GM23338 (cell line): ENCODE measurements around the gene FARP1. TPM values are rescaled to one million over a fixed set of nuclear protein-coding genes. Genes with fewer than 3 reads are reported as not detected.
A peak's percentile ranks its signal among the peaks of the same experiment; 100 is the strongest.

ENCODE experiments used
- ATAC-seq: fragments of 200-7000 bp; cut with Tn5 transposase; 3 replicates; pipeline ENCODE4 v1.9.1; 2020
- DNase-seq: peaks from one replicate; pipeline ENCODE4 v3.0.0-alpha.2; 2015; ENCODE audit warnings: low spot score
- H2AFZ ChIP-seq: fragments of 200-600 bp; sonication (generic); 2 replicates; pipeline ENCODE4 v1.8.0; 2016; ENCODE audit warnings: antibody characterized with exemption, mild to moderate bottlenecking, moderate library complexity
- H3F3A ChIP-seq: fragments of 200-600 bp; sonication (generic); replicated peaks from 2 replicates; pipeline ENCODE4 v1.8.0; 2017; ENCODE audit warnings: antibody characterized with exemption, mixed run types, low read depth
- H3K27ac ChIP-seq: fragments of 200-600 bp; sonication (generic); 2 replicates; pipeline ENCODE4 v1.6.1; 2016; ENCODE audit warnings: low read depth
- H3K27me3 ChIP-seq: fragments of 200-600 bp; sonication (generic); 2 replicates; pipeline ENCODE4 v1.8.0; 2016; ENCODE audit warnings: mild to moderate bottlenecking, mixed run types, moderate library complexity; ENCODE audit not compliant: insufficient read depth
- H3K36me3 ChIP-seq: fragments of 200-600 bp; sonication (generic); 2 replicates; pipeline ENCODE4 v1.8.0; 2016; ENCODE audit warnings: mild to moderate bottlenecking; ENCODE audit not compliant: insufficient read depth
- H3K4me1 ChIP-seq: fragments of 200-600 bp; sonication (generic); 2 replicates; pipeline ENCODE4 v1.8.0; 2016; ENCODE audit warnings: mild to moderate bottlenecking, moderate library complexity; ENCODE audit not compliant: insufficient read depth
- H3K4me2 ChIP-seq: fragments of 200-600 bp; sonication (generic); 2 replicates; pipeline ENCODE4 v1.7.1; 2017; ENCODE audit warnings: mixed run types
- H3K4me3 ChIP-seq: fragments of 200-600 bp; sonication (generic); 2 replicates; pipeline ENCODE4 v1.6.1; 2016; ENCODE audit warnings: mixed run types
- H3K79me2 ChIP-seq: fragments of 200-600 bp; sonication (generic); replicated peaks from 2 replicates; pipeline ENCODE4 v1.8.0; 2017; ENCODE audit warnings: mild to moderate bottlenecking; ENCODE audit not compliant: insufficient read depth
- H3K9me2 ChIP-seq: fragments of 200-600 bp; sonication (generic); 2 replicates; pipeline ENCODE4 v1.8.0; 2017; ENCODE audit not compliant: insufficient read depth
- H4K20me1 ChIP-seq: fragments of 200-600 bp; sonication (generic); replicated peaks from 2 replicates; pipeline ENCODE4 v1.8.0; 2017; ENCODE audit warnings: mild to moderate bottlenecking; ENCODE audit not compliant: insufficient read depth
- H3K27ac Mint-ChIP-seq: 2 replicates; pipeline ENCODE4 v1.8.0; 2020; ENCODE audit warnings: inconsistent platforms, mild to moderate bottlenecking, moderate library complexity, mixed read lengths
- H3K27me3 Mint-ChIP-seq: 3 replicates; pipeline ENCODE4 v1.8.0; 2022; ENCODE audit warnings: low read depth, mild to moderate bottlenecking, moderate library complexity, mixed read lengths, inconsistent platforms; ENCODE audit not compliant: insufficient read depth, poor library complexity
- H3K36me3 Mint-ChIP-seq: 3 replicates; pipeline ENCODE4 v1.8.0; 2021; ENCODE audit warnings: low read depth, mild to moderate bottlenecking, inconsistent platforms, moderate library complexity, mixed read lengths
- H3K4me1 Mint-ChIP-seq: 3 replicates; pipeline ENCODE4 v1.8.0; 2020; ENCODE audit warnings: mild to moderate bottlenecking, inconsistent platforms, mixed read lengths
- H3K4me3 Mint-ChIP-seq: 3 replicates; pipeline ENCODE4 v1.8.0; 2021; ENCODE audit warnings: moderate library complexity, mild to moderate bottlenecking, inconsistent platforms, mixed read lengths
- H3K9me3 Mint-ChIP-seq: 3 replicates; pipeline ENCODE4 v1.8.0; 2020; ENCODE audit warnings: moderate library complexity, mild to moderate bottlenecking, inconsistent platforms, mixed read lengths
- CREB1 ChIP-seq: fragments of 250-450 bp; sonication (Bioruptor Pico); IDR thresholded peaks from 2 replicates; pipeline ENCODE4 v1.5.0; 2020; ENCODE audit warnings: low read depth, mild to moderate bottlenecking, moderate library complexity
- EZH2 ChIP-seq: fragments of 200-600 bp; sonication (generic); IDR thresholded peaks from one replicate; pipeline ENCODE4 v1.8.0; 2017; ENCODE audit warnings: antibody characterized with exemption, mild to moderate bottlenecking, low read depth; ENCODE audit not compliant: unreplicated experiment
- JUNB ChIP-seq: IDR thresholded peaks from one replicate; pipeline ENCODE4 v1.6.1; 2016; ENCODE audit warnings: antibody characterized with exemption; ENCODE audit not compliant: unreplicated experiment
- POLR2AphosphoS5 ChIP-seq: IDR thresholded peaks from 2 replicates; pipeline ENCODE4 v1.6.1; 2016; ENCODE audit warnings: antibody characterized with exemption, low read depth
- STAT1 ChIP-seq: IDR thresholded peaks from one replicate; pipeline ENCODE4 v1.6.1; 2016; ENCODE audit warnings: antibody characterized with exemption; ENCODE audit not compliant: unreplicated experiment
- ZNF114 ChIP-seq: fragments of 250-450 bp; sonication (Bioruptor Pico); IDR thresholded peaks from 2 replicates; pipeline ENCODE4 v1.5.0; 2020; ENCODE audit warnings: mild to moderate bottlenecking, moderate library complexity
- ZNF331 ChIP-seq: fragments of 250-450 bp; sonication (Bioruptor Pico); IDR thresholded peaks from 2 replicates; pipeline ENCODE4 v1.5.0; 2020; ENCODE audit warnings: low read depth, mild to moderate bottlenecking, moderate library complexity
- polyA plus RNA-seq: library from polyadenylated mRNA; unstranded; fragments of >200 nt; fragmentation: Nextera tagmentation; extraction: Ambion mirVana; gene quantifications from 2 replicates; pipeline ENCODE4 v1.2.1, GENCODE V29; 2016
- total RNA-seq: library from RNA; depleted of rRNA; stranded (reverse); fragments of >200 nt; shearing (Covaris generic); gene quantifications from 2 replicates; pipeline ENCODE4 v1.2.3, GENCODE V29; 2014
- TF ChIP-seq, protein P1 (sequence below): IDR thresholded peaks from 2 replicates; pipeline ENCODE4 v1.6.1; 2016; ENCODE audit warnings: antibody characterized with exemption
- TF ChIP-seq, protein P2 (sequence below), 2 experiments: fragments of 200-600 bp in 1 of 2; sonication (generic) in 1 of 2; conservative IDR thresholded peaks; 2 replicates each; pipeline versions ENCODE4 v1.5.1 to v1.6.1; 2016 to 2017; ENCODE audit warnings: antibody characterized with exemption in 2 of 2, low read depth in 2 of 2, mild to moderate bottlenecking in 2 of 2, moderate library complexity in 1 of 2
- TF ChIP-seq, protein P3 (sequence below): fragments of 250-450 bp; sonication (Bioruptor Pico); IDR thresholded peaks from 2 replicates; pipeline ENCODE4 v1.5.0; 2020; ENCODE audit warnings: mild to moderate bottlenecking, moderate library complexity

FARP1 gene
- total and polyA plus RNA-seq, 2 experiments from 2014 or later, result 53.6 to 82.5 TPM

DNA sequence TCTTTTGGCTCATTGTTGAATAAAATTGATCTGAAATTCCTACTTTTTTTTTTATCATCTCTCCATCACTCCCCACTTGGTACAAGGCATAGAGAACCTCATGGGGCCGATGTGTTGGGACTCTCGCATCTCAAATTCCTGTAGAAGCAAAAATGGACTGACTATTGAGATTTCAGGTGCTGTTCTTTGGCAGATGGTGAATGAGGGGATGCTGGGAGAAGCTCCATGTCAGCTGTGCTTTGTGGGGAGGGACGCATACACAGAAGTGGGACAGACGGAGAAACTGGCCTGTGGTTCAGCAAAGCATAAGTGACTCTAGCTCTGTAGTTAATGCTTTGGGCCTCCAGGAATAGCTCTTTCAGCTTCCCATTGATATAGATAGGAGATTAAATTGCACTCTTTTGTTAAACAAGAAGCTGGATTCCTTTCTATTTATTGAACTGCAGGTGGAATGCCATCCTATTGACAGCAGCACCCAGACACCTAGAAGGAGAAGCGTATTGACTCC is 228.7 kb downstream of the FARP1 start:
- H3K4me1 Mint-ChIP-seq, result peaks cover 32% of the 10 kb centered on the region
- peaks cover 48% of the 10 kb centered on the region for H3K36me3 Mint-ChIP-seq
- Histone ChIP-seq H3F3A (no peaks in the 10 kb centered on the region), H3K9me2 (peaks cover under 1% of the 10 kb centered on the region; the same call in 1 of the 2 replicates), H3K79me2 (peaks cover 12% of the 10 kb centered on the region; the same call in 1 of the 2 replicates), H3K4me3 (no peak overlapping the region; the same call in 1 of the 2 replicates), H3K27ac (peak overlapping the region; percentile 67; the same call in 1 of the 2 replicates), H3K27me3 (no peaks in the 10 kb centered on the region), H3K4me2 (peak overlapping the region; percentile 65), H3K36me3 (no peaks in the 10 kb centered on the region), H2AFZ (no peak overlapping the region), H4K20me1 (no peaks in the 10 kb centered on the region), H3K4me1 (peaks cover 31% of the 10 kb centered on the region)
- peaks cover 9% of the 10 kb centered on the region for H3K9me3 Mint-ChIP-seq
- H3K27me3 Mint-ChIP-seq, result peaks cover 4% of the 10 kb centered on the region
- ATAC-seq (peak; percentile 34), DNase-seq (no peak)
- peak overlapping the region; percentile 31 for H3K27ac Mint-ChIP-seq
- no peak overlapping the region for H3K4me3 Mint-ChIP-seq
- TF ChIP-seq ZNF114 (no peak), EZH2 (no peak), ZNF331 (CRISPR knock-in tag) (no peak), POLR2AphosphoS5 (no peak), STAT1 (no peak), JUNB (no peak), CREB1 (CRISPR knock-in tag) (no peak)
- TF ChIP-seq, protein P1, sequence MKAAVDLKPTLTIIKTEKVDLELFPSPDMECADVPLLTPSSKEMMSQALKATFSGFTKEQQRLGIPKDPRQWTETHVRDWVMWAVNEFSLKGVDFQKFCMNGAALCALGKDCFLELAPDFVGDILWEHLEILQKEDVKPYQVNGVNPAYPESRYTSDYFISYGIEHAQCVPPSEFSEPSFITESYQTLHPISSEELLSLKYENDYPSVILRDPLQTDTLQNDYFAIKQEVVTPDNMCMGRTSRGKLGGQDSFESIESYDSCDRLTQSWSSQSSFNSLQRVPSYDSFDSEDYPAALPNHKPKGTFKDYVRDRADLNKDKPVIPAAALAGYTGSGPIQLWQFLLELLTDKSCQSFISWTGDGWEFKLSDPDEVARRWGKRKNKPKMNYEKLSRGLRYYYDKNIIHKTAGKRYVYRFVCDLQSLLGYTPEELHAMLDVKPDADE, result no peak
- TF ChIP-seq, protein P2, sequence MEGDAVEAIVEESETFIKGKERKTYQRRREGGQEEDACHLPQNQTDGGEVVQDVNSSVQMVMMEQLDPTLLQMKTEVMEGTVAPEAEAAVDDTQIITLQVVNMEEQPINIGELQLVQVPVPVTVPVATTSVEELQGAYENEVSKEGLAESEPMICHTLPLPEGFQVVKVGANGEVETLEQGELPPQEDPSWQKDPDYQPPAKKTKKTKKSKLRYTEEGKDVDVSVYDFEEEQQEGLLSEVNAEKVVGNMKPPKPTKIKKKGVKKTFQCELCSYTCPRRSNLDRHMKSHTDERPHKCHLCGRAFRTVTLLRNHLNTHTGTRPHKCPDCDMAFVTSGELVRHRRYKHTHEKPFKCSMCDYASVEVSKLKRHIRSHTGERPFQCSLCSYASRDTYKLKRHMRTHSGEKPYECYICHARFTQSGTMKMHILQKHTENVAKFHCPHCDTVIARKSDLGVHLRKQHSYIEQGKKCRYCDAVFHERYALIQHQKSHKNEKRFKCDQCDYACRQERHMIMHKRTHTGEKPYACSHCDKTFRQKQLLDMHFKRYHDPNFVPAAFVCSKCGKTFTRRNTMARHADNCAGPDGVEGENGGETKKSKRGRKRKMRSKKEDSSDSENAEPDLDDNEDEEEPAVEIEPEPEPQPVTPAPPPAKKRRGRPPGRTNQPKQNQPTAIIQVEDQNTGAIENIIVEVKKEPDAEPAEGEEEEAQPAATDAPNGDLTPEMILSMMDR (conservative IDR thresholded peaks at IDR 0.05; ENCODE audit: low read depth in 2 of 2), result no peak
- TF ChIP-seq, protein P3, sequence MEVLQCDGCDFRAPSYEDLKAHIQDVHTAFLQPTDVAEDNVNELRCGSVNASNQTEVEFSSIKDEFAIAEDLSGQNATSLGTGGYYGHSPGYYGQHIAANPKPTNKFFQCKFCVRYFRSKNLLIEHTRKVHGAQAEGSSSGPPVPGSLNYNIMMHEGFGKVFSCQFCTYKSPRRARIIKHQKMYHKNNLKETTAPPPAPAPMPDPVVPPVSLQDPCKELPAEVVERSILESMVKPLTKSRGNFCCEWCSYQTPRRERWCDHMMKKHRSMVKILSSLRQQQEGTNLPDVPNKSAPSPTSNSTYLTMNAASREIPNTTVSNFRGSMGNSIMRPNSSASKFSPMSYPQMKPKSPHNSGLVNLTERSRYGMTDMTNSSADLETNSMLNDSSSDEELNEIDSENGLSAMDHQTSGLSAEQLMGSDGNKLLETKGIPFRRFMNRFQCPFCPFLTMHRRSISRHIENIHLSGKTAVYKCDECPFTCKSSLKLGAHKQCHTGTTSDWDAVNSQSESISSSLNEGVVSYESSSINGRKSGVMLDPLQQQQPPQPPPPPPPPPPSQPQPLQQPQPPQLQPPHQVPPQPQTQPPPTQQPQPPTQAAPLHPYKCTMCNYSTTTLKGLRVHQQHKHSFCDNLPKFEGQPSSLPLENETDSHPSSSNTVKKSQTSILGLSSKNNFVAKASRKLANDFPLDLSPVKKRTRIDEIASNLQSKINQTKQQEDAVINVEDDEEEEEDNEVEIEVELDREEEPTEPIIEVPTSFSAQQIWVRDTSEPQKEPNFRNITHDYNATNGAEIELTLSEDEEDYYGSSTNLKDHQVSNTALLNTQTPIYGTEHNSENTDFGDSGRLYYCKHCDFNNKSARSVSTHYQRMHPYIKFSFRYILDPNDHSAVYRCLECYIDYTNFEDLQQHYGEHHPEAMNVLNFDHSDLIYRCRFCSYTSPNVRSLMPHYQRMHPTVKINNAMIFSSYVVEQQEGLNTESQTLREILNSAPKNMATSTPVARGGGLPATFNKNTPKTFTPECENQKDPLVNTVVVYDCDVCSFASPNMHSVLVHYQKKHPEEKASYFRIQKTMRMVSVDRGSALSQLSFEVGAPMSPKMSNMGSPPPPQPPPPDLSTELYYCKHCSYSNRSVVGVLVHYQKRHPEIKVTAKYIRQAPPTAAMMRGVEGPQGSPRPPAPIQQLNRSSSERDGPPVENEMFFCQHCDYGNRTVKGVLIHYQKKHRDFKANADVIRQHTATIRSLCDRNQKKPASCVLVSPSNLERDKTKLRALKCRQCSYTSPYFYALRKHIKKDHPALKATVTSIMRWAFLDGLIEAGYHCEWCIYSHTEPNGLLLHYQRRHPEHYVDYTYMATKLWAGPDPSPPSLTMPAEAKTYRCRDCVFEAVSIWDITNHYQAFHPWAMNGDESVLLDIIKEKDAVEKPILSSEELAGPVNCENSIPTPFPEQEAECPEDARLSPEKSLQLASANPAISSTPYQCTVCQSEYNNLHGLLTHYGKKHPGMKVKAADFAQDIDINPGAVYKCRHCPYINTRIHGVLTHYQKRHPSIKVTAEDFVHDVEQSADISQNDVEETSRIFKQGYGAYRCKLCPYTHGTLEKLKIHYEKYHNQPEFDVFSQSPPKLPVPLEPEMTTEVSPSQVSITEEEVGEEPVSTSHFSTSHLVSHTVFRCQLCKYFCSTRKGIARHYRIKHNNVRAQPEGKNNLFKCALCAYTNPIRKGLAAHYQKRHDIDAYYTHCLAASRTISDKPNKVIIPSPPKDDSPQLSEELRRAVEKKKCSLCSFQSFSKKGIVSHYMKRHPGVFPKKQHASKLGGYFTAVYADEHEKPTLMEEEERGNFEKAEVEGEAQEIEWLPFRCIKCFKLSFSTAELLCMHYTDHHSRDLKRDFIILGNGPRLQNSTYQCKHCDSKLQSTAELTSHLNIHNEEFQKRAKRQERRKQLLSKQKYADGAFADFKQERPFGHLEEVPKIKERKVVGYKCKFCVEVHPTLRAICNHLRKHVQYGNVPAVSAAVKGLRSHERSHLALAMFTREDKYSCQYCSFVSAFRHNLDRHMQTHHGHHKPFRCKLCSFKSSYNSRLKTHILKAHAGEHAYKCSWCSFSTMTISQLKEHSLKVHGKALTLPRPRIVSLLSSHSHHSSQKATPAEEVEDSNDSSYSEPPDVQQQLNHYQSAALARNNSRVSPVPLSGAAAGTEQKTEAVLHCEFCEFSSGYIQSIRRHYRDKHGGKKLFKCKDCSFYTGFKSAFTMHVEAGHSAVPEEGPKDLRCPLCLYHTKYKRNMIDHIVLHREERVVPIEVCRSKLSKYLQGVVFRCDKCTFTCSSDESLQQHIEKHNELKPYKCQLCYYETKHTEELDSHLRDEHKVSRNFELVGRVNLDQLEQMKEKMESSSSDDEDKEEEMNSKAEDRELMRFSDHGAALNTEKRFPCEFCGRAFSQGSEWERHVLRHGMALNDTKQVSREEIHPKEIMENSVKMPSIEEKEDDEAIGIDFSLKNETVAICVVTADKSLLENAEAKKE (CRISPR knock-in tag), result no peak
